Measurements from ENCODE around the gene REXO2. TPM values are rescaled to one million over a fixed set of nuclear protein-coding genes. Genes with fewer than 3 reads are reported as not detected.
A peak's percentile ranks its signal among the peaks of the same experiment; 100 is the strongest.

REXO2 gene
- 10 to 100 TPM; 37.8 to 41.8 TPM for total RNA-seq
- long read RNA-seq, transcript REXO2-220 (7 exons, 1,158 nt) = major isoform, 29 of 34 reads
- long read RNA-seq, partial matches to known transcripts = 0 of 34 reads
- long read RNA-seq, other reads (novel, unspliced or antisense) = 4 of 34 reads

- ATAC-seq = peak; percentile 99
- intact Hi-C loops (cut with DNase I, micrococcal nuclease) = loop anchor here in 1 of 2 donors (10.0 kb wide), 1 partner anchor 95 kb away; no protein-coding TSS in a partner anchor
Measured at GRCh38 chr11:114439229-114440120, at the start of gene REXO2. REXO2 (plus strand) TSS chr11:114439467; CDS start chr11:114439529, 62 bp downstream.

DNA sequence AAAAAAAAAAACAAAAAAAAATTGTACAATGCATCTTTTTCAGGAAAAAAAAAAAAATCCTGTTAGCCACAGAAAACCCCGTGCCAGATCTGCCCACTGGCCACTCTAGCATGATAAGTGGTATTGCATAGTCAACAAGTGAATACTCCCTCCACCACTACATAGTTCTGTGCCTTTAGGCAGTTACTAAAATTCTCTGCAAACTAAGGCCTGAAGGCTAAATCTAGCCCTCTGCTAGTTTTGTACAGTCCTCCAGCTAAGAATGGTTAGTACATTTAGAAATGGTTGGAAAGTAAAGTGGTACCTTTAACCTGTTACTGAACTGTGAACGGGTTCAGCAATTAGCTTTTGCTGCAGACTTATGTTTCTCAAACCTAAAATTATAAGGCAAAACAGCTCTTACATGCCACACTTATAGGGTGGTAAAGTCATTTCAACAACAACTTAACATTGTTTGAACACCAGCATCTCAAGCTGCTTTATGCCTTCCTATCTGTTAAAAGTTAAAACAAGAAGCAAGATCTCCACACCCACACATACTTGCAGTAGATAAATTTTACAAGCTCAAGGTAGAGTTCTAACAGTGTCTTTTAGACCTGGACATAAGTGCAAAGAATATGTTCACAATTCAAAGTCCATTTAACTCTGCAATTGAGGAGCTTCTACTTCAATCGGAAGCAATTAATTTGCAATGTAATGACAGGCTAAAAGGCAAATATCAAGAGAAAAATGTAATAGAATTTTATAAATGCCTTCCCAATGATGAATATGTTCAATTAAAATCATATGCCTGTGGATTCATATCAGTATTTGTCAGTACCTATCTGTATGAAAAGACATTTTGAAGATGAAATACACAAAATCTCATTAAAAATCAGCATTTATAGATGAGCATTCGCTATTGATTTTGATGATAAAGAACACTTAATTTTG lies 46.3 kb upstream of the REXO2 start:
- no peak for DNase-seq
- intact Hi-C loops (cut with DNase I, micrococcal nuclease) = no loop called here
- peak; percentile 87 for ATAC-seq

More at GRCh38 chr11:114439229-114440120, at the start of gene REXO2:
- peak; percentile 97 to 98 for DNase-seq

GRCh38 chr11:114395736-114396135 lies 43.5 kb upstream of the REXO2 start:
- ATAC-seq = no peak
- DNase-seq = peak in 1 of 2 donors; percentile 16
- intact Hi-C loops (cut with DNase I, micrococcal nuclease) = no loop called here

- no peak for DNase-seq
- intact Hi-C loops (cut with DNase I, micrococcal nuclease) = no loop called here
Measured at GRCh38 chr11:114396916-114397315, 42.4 kb upstream of the REXO2 start.

GRCh38 chr11:114397349-114397982 lies 41.8 kb upstream of the REXO2 start:
- no peak for ATAC-seq
- intact Hi-C loops (cut with DNase I, micrococcal nuclease) = no loop called here
- no peak for DNase-seq

More at GRCh38 chr11:114396916-114397315, 42.4 kb upstream of the REXO2 start:
- ATAC-seq = no peak

DNA sequence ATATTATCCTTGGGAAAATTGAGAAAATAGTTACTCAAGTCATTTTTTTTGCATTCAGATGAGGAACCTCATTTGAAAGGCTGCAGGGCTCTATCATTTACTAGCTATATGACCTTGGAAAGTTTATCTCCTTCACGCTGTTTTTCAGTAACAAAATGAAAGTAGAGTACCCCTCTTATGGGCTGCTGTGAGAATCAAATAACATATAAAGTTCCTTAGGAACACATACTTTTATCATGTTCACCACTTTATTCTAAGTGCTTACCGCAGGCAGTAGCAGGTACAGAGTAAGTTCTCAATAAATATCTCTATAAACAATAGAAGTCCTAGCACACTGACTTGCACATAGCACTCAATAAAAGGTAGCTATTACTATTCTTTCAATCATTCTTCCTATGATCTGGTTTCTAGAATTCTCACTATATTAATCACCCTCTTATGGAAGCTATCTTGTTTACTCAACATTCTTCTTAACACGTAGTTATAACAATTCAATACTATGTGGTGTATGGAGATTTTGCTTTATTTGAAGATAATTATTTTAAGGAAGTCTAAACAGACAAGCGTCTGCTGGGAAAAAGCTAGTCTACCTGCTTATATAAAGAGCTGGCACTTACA lies 40.9 kb upstream of the REXO2 start:
- intact Hi-C loops (cut with DNase I, micrococcal nuclease) = no loop called here
- DNase-seq (no peak), ATAC-seq (no peak)

GRCh38 chr11:114399490-114400215 lies 39.6 kb upstream of the REXO2 start:
- ATAC-seq = peak; percentile 58
- peak in 1 of 2 donors; percentile 70 for DNase-seq
- intact Hi-C loops (cut with DNase I, micrococcal nuclease) = no loop called here

GRCh38 chr11:114400216-114400914 lies 38.9 kb upstream of the REXO2 start, which contains the start of the genes C11orf71 and RBM7:
C11orf71 (minus strand) TSS chr11:114400511; CDS start chr11:114400331, 180 bp downstream.
RBM7 (plus strand) TSS chr11:114400666; CDS start chr11:114400672, 6 bp downstream.
- ATAC-seq = peak; percentile 89
- intact Hi-C loops (cut with DNase I, micrococcal nuclease) = no loop called here
- peak; percentile 98 to 99 for DNase-seq

DNA sequence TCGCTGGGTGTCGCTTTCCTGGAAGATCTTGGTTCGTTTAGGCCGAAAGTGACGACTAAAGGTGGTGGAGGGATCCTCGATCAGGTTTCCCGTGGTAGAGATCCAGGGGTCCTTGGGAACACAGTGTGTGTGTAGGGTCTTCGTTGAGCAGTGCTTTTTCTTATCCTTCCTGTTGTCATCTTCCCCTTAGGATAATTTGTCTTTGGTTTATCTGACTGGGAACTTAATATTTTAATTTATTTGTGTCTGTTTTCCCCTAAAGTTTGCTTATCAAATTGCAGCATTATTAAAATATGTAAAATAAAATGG lies 38.4 kb upstream of the REXO2 start:
- intact Hi-C loops (cut with DNase I, micrococcal nuclease) = no loop called here
- DNase-seq (no peak), ATAC-seq (no peak)

- no peak for ATAC-seq
- intact Hi-C loops (cut with DNase I, micrococcal nuclease) = no loop called here
- DNase-seq = no peak
Measured at GRCh38 chr11:114401311-114401710, 38.0 kb upstream of the REXO2 start.

DNA sequence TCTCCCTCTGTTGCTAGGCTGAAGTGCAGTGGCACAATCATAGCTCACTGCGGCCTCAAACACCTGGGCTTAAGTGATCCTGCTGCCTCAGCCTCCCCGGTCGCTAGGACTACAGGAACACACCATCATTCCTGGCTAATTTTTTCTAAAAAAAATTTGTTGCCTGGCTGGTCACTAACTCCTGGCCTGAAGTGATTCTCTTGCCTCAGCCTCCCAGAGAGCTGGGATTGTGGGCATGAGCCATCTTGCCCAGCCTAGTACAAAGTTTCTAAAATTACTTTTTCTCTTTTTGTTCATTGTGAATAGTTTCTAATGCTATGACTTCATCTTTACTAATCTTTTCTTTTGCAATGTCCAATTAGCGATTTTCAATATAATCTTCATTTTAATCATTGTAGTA lies 26.3 kb upstream of the REXO2 start:
- intact Hi-C loops (cut with DNase I, micrococcal nuclease) = no loop called here
- ATAC-seq = no peak
- no peak for DNase-seq

- DNase-seq = no peak
- intact Hi-C loops (cut with DNase I, micrococcal nuclease) = no loop called here
- ATAC-seq = no peak
Measured at GRCh38 chr11:114413958-114414357, 25.3 kb upstream of the REXO2 start.

DNA sequence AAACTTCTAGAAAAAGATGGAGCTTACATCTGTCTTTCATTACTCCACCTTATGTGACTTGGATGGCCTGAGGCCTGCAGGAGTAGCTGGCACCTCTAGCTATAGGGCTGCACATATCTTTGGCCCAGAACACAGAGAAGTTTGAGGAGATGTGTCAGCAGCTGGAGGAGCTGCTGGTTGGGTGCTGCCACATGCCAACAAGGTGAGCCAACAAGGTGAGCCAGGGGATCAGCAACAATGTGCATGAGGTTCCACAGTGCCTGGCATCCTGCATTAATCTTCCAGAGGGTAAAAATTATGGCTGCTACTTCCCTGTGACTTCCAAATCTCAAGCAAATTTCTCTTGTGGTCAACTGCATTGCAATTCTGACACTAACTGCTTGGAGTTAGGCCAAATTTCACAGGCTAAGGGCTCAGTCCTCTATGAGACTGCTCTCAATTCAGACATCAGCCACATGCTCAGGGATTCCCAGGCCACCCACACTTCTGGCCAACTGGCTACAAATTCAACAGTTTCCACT lies 22.8 kb upstream of the REXO2 start:
- intact Hi-C loops (cut with DNase I, micrococcal nuclease) = no loop called here
- ATAC-seq = no peak
- DNase-seq = no peak

- ATAC-seq = no peak
- DNase-seq = no peak
- intact Hi-C loops (cut with DNase I, micrococcal nuclease) = no loop called here
Measured at GRCh38 chr11:114426280-114426679, 13.0 kb upstream of the REXO2 start.

- no peak for DNase-seq
- intact Hi-C loops (cut with DNase I, micrococcal nuclease) = no loop called here
- ATAC-seq = no peak
Measured at GRCh38 chr11:114430290-114430689, 9.0 kb upstream of the REXO2 start.

- DNase-seq (no peak), ATAC-seq (no peak)
- intact Hi-C loops (cut with DNase I, micrococcal nuclease) = no loop called here
Measured at GRCh38 chr11:114432893-114433292, 6.4 kb upstream of the REXO2 start.

GRCh38 chr11:114433376-114433775 lies 5.9 kb upstream of the REXO2 start:
- DNase-seq = no peak
- intact Hi-C loops (cut with DNase I, micrococcal nuclease) = no loop called here
- peak; percentile 22 for ATAC-seq

Data from left colon (tissue), 2 donors.